Measurements from ENCODE around the gene CCDC8. TPM values are rescaled to one million over a fixed set of nuclear protein-coding genes. Genes with fewer than 3 reads are reported as not detected.

CCDC8 gene
- total and polyA plus RNA-seq, 2 donors (not counting 3 experiments of a cell fraction or from before 2014, with no cell fraction given): 0.18 to 0.75 TPM

- BruUV-seq (replicated peaks): no TSS peak
- FAIRE-seq (no peak), DNase-seq (ENCODE audit: low read depth, low spot score) (no peak)
- intact Hi-C loops (cut with micrococcal nuclease) (no loop called here), dilution Hi-C loops (cut with MboI; ENCODE audit: extremely low pct_ligation_motif_present, low sequenced_read_pairs) (no loop called here)
- Histone ChIP-seq H3K79me2 (ENCODE audit: control insufficient read depth, insufficient read depth, low read length) (no peaks in the 10 kb centered on the region), H3K36me3 (ENCODE audit: control insufficient read depth in 2 of 2, extremely low read depth in 1 of 2, insufficient read depth in 2 of 2, low read length in 2 of 2) (no peaks in the 10 kb centered on the region), H3K9ac (replicated peaks; ENCODE audit: extremely low read depth, insufficient read depth, low read length) (no peak overlapping the region), H3K4me3 (replicated peaks in 1 of 3; ENCODE audit: insufficient read depth in 1 of 3, low read depth in 1 of 3, low read length in 3 of 3) (no peak overlapping the region), H3K9me3 (replicated peaks; ENCODE audit: control insufficient read depth, insufficient read depth, low read length) (no peaks in the 10 kb centered on the region), H2AFZ (ENCODE audit: low read depth, low read length) (no peak overlapping the region), H3K4me1 (ENCODE audit: control insufficient read depth, extremely low read depth, insufficient read depth, low read length) (peaks cover 6% of the 10 kb centered on the region), H3K4me2 (ENCODE audit: insufficient read depth, low read length) (no peak overlapping the region), H4K20me1 (replicated peaks; ENCODE audit: control insufficient read depth, extremely low read depth, insufficient read depth, low read length) (no peaks in the 10 kb centered on the region), H3K27ac (ENCODE audit: insufficient read depth, low read depth, low read length) (no peak overlapping the region), H3K27me3 (ENCODE audit: control insufficient read depth in 2 of 2, insufficient read depth in 2 of 2, low read length in 2 of 2) (peaks cover 22 to 28% of the 10 kb centered on the region in 2 experiments), H3K9me1 (replicated peaks; ENCODE audit: control insufficient read depth, extremely low read depth, insufficient read depth, low read length) (no peaks in the 10 kb centered on the region)
- TF ChIP-seq GATA2 (IDR thresholded peaks at IDR 0.05; ENCODE audit: insufficient read depth, insufficient read length, low read depth, low read length) (no peak), JUN (IDR thresholded peaks at IDR 0.05; ENCODE audit: borderline replicate concordance, insufficient read depth, insufficient read length, low read depth) (no peak), MYC (IDR thresholded peaks at IDR 0.05; ENCODE audit: low read depth, low read length) (no peak), MAX (IDR thresholded peaks at IDR 0.05; ENCODE audit: insufficient read depth, insufficient read length) (no peak), POLR2A (IDR thresholded peaks at IDR 0.05; ENCODE audit: low read depth, low read length) (no peak), POLR2AphosphoS5 (IDR thresholded peaks at IDR 0.05; ENCODE audit: insufficient read depth, low read depth, low read length) (no peak), CTCF (IDR thresholded peaks at IDR 0.05; ENCODE audit: extremely low read depth in 1 of 2, insufficient read depth in 1 of 2, low read depth in 1 of 2, low read length in 2 of 2) (no peak), EZH2 (IDR thresholded peaks at IDR 0.05; ENCODE audit: borderline replicate concordance, low read depth, low read length, severe bottlenecking) (no peak), FOS (IDR thresholded peaks at IDR 0.05; ENCODE audit: borderline replicate concordance, insufficient read depth, low read length) (no peak)
- ChIA-PET CTCF (no interaction called here), POLR2A (no interaction called here)
Observed at GRCh38 chr19:46429999-46430398, 16.6 kb upstream of the CCDC8 start.
